ENCODE results near the gene FBXO11. TPM values are rescaled to one million over a fixed set of nuclear protein-coding genes. Genes with fewer than 3 reads are reported as not detected.

The FBXO11 gene
- polyA plus RNA-seq, 1 donor = 55.4 TPM

DNA sequence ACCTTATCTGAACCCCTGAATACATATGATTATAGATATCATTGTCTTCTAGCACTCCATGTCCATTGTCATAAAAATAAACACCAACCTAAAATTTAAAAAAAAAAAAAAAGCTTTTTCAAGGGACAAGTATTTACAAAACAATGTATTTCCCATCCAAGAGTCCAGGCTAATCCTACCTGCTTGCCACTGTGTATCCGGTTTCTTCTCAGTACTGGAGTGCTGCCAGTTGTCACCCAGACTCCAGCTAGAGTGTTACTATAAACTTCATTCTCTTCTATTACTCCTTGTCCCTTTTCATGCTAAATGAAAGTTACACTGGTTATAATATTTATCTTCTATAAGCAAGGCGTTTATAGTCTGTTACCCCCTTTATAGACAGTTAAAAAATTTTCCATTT is 87.5 kb downstream of the FBXO11 start:
- no peak for DNase-seq
- WGBS (ENCODE audit: insufficient coverage, low lambda C conversion rate) = 100% methylated on average over 1 of the region's 2 CpGs
- H3K27ac ChIP-seq (ENCODE audit: low read length) = no peak overlapping the region
- no peaks in the 10 kb centered on the region for H3K27me3 ChIP-seq (ENCODE audit: control insufficient read depth, insufficient read depth, low read length)
- no peaks in the 10 kb centered on the region for H3K4me1 ChIP-seq (ENCODE audit: control insufficient read depth, insufficient read depth, low read length)
- H3K4me3 ChIP-seq (ENCODE audit: low read length) = no peak overlapping the region
- H3K9me3 ChIP-seq (ENCODE audit: control insufficient read depth, low read depth, low read length) = no peaks in the 10 kb centered on the region
- H3K36me3 ChIP-seq (ENCODE audit: control insufficient read depth, insufficient read depth, low read length) = peaks cover 62% of the 10 kb centered on the region

DNA sequence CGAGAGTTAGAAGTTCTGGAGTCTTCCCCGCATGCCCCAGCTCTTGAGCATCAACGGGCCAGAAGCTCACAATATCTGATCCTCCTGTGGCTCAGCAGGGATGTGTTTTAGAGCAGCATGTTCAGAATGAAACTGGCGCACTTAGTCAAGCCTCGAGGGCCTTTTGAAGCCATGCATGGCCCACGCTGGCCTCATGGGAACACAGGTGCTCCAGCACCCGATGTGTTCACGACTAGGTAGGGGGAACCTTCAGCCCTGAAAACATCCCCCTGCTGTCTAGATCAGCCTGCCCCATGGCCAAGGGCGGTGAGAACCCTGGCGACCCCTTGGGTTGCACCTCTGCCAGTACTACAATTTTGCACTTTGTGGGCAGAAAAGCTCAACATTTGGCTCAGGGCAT is 90.5 kb downstream of the FBXO11 start:
- Histone ChIP-seq H3K4me1 (ENCODE audit: control insufficient read depth, insufficient read depth, low read length) (no peaks in the 10 kb centered on the region), H3K36me3 (ENCODE audit: control insufficient read depth, insufficient read depth, low read length) (peaks cover 61% of the 10 kb centered on the region), H3K4me3 (ENCODE audit: low read length) (no peak overlapping the region), H3K27ac (ENCODE audit: low read length) (no peak overlapping the region), H3K9me3 (ENCODE audit: control insufficient read depth, low read depth, low read length) (no peaks in the 10 kb centered on the region), H3K27me3 (ENCODE audit: control insufficient read depth, insufficient read depth, low read length) (no peaks in the 10 kb centered on the region)
- no CpG with 5 or more reads among the region's 10 CpGs for WGBS (ENCODE audit: insufficient coverage, low lambda C conversion rate)
- DNase-seq = no peak

DNA sequence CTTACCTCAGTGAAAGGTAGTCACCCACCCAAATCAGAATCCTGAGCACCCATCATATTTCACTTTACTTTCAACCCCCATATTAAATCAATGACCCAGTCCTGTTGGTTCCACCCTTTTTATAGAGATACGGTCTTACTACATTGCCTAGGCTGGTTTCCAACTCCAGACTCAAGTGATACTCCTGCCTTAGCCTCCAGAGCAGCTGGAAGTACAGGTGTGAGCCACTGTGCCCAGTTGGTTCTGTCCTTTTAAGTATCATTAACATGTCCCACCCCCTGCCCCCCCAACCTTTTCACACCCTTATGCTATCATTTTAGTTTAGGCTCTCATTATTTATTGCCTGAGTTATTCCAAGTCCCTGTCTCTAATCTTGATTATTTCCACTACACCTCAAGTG is 94.6 kb downstream of the FBXO11 start:
- Histone ChIP-seq H3K9me3 (ENCODE audit: control insufficient read depth, low read depth, low read length) (no peaks in the 10 kb centered on the region), H3K36me3 (ENCODE audit: control insufficient read depth, insufficient read depth, low read length) (peaks cover 46% of the 10 kb centered on the region), H3K4me1 (ENCODE audit: control insufficient read depth, insufficient read depth, low read length) (no peaks in the 10 kb centered on the region), H3K4me3 (ENCODE audit: low read length) (no peak overlapping the region), H3K27ac (ENCODE audit: low read length) (no peak overlapping the region), H3K27me3 (ENCODE audit: control insufficient read depth, insufficient read depth, low read length) (no peaks in the 10 kb centered on the region)
- 86% methylated on average over 1 of the region's 1 CpG for WGBS (ENCODE audit: insufficient coverage, low lambda C conversion rate)
- DNase-seq = no peak

DNA sequence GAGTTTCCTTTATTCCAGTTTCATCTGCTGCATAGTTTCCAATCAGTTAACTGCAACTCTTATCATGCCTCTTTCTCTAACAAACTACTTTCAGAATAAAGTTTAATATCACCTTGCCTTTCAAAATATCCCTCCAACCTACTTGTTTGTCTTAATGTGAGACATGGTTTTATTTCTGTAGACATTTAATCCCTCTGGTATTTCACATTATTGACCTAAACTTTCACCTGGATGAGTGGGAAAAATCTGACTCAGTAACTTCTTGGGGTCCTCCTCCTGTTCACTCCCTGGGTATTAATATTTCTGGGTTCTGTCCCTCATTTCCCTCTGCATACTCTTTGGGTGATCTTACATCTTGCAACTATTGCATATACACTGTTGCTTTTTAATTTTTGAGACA is 95.4 kb downstream of the FBXO11 start:
- Histone ChIP-seq H3K27me3 (ENCODE audit: control insufficient read depth, insufficient read depth, low read length) (no peaks in the 10 kb centered on the region), H3K4me3 (ENCODE audit: low read length) (no peak overlapping the region), H3K36me3 (ENCODE audit: control insufficient read depth, insufficient read depth, low read length) (peaks cover 46% of the 10 kb centered on the region), H3K4me1 (ENCODE audit: control insufficient read depth, insufficient read depth, low read length) (no peaks in the 10 kb centered on the region), H3K9me3 (ENCODE audit: control insufficient read depth, low read depth, low read length) (no peaks in the 10 kb centered on the region), H3K27ac (ENCODE audit: low read length) (no peak overlapping the region)
- no peak for DNase-seq

DNA sequence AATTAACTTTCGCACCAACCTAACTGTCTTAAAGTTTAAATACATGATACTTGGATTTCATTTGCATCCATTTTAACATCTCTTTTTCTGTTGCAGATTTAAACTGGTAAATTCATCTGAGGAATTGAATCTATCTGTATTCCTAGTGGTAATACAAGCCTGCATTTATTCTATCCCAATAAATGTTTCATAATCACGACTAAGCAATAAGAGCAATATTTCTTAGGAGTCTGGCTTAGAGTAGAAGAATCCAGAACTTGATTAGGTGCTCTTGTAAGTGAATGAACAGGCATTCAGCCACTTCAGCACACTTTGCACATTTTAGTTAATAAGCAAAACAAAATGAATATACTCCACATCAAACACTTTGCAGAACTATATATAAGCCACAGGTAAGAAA is 96.4 kb downstream of the FBXO11 start:
- Histone ChIP-seq H3K36me3 (ENCODE audit: control insufficient read depth, insufficient read depth, low read length) (peaks cover 43% of the 10 kb centered on the region), H3K4me1 (ENCODE audit: control insufficient read depth, insufficient read depth, low read length) (no peaks in the 10 kb centered on the region), H3K27me3 (ENCODE audit: control insufficient read depth, insufficient read depth, low read length) (no peaks in the 10 kb centered on the region), H3K4me3 (ENCODE audit: low read length) (no peak overlapping the region), H3K9me3 (ENCODE audit: control insufficient read depth, low read depth, low read length) (no peaks in the 10 kb centered on the region), H3K27ac (ENCODE audit: low read length) (no peak overlapping the region)
- DNase-seq = no peak
- WGBS (ENCODE audit: insufficient coverage, low lambda C conversion rate) = 100% methylated on average over 1 of the region's 2 CpGs

DNA sequence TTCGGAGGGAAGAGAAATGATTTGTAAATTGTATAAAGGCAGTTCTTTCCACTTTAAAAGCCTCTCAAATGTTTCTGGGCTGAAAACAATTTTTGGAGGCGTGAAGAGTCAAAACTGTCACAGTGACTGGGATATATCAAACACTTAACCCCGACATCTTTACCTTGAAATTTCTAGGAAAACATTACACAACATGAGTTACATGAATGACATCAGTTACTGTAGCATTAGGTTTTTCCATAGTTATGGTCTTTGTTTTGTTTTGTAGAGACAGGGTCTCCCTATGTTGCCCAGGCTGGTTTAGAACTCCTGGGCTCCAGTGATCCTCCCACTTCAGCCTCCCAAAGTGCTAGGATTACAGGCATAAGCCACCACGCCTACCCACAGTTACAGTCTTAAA is 97.7 kb downstream of the FBXO11 start:
- H3K4me1 ChIP-seq (ENCODE audit: control insufficient read depth, insufficient read depth, low read length) = no peaks in the 10 kb centered on the region
- DNase-seq = no peak
- no peak overlapping the region for H3K4me3 ChIP-seq (ENCODE audit: low read length)
- WGBS (ENCODE audit: insufficient coverage, low lambda C conversion rate) = 67% methylated on average over 1 of the region's 4 CpGs
- H3K9me3 ChIP-seq (ENCODE audit: control insufficient read depth, low read depth, low read length) = no peaks in the 10 kb centered on the region
- H3K36me3 ChIP-seq (ENCODE audit: control insufficient read depth, insufficient read depth, low read length) = peaks cover 53% of the 10 kb centered on the region
- no peaks in the 10 kb centered on the region for H3K27me3 ChIP-seq (ENCODE audit: control insufficient read depth, insufficient read depth, low read length)
- no peak overlapping the region for H3K27ac ChIP-seq (ENCODE audit: low read length)

DNA sequence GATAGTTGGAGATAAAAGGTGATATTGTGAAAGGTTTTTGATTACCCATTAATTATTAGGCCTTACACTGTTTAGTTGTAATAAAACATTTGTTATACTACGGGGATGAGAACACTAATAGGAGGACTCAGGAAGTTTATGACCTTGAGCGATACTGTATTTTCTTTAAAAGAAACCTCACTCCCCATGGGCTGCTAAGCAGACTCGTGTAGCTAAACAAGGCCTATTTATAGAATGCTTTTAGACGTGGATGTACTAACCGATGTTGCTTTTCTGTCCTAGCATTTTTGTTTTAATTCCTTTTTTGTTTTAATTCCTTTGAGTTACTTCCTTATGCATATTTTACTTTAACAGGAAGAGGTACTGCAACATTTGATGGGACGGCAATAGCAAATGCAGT is 100.4 kb downstream of the FBXO11 start:
- 80% methylated on average over 2 of the region's 6 CpGs for WGBS (ENCODE audit: insufficient coverage, low lambda C conversion rate)
- Histone ChIP-seq H3K27me3 (ENCODE audit: control insufficient read depth, insufficient read depth, low read length) (no peaks in the 10 kb centered on the region), H3K27ac (ENCODE audit: low read length) (no peak overlapping the region), H3K4me1 (ENCODE audit: control insufficient read depth, insufficient read depth, low read length) (no peaks in the 10 kb centered on the region), H3K36me3 (ENCODE audit: control insufficient read depth, insufficient read depth, low read length) (peaks cover 69% of the 10 kb centered on the region), H3K9me3 (ENCODE audit: control insufficient read depth, low read depth, low read length) (peaks cover 4% of the 10 kb centered on the region), H3K4me3 (ENCODE audit: low read length) (no peak overlapping the region)
- no peak for DNase-seq

DNA sequence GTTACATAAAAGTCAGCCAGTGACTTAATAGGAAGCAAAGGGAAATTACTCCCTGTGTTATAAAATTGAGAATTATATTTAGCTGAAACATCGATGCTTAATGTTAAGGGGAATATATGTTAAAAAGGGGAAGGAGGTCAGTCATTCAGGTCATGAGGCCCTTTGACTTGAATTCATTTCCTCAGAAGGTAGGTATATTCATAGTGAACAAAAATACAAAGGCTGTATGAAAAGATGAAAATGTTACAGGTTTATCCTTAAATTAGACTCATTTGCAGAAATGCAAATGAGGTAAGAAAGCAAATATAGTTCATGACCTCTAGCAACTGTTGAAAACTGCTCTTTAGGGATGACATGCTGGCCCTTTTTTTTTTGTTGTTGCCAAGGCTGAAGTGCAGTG is 102.5 kb downstream of the FBXO11 start:
- Histone ChIP-seq H3K4me1 (ENCODE audit: control insufficient read depth, insufficient read depth, low read length) (no peaks in the 10 kb centered on the region), H3K27ac (ENCODE audit: low read length) (no peak overlapping the region), H3K27me3 (ENCODE audit: control insufficient read depth, insufficient read depth, low read length) (no peaks in the 10 kb centered on the region), H3K36me3 (ENCODE audit: control insufficient read depth, insufficient read depth, low read length) (peaks cover 87% of the 10 kb centered on the region), H3K9me3 (ENCODE audit: control insufficient read depth, low read depth, low read length) (peaks cover 4% of the 10 kb centered on the region), H3K4me3 (ENCODE audit: low read length) (no peak overlapping the region)
- no CpG with 5 or more reads among the region's 1 CpG for whole genome bisulfite sequencing (ENCODE audit: insufficient coverage, low lambda C conversion rate)
- DNase-seq = no peak

DNA sequence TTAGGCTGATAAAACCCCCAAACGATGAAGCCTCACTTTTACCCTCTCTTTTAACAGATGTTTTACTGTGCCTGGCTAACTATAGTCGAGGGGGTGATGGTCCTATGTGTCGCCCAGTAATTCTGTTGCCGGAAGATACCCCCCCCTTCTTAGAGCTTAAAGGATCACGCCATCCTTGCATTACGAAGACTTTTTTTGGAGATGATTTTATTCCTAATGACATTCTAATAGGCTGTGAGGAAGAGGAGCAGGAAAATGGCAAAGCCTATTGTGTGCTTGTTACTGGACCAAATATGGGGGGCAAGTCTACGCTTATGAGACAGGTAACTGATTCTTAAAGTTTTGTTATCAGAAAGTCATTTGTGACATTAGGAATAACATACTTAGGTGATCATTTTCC is 102.9 kb downstream of the FBXO11 start:
- peaks cover 4% of the 10 kb centered on the region for H3K9me3 ChIP-seq (ENCODE audit: control insufficient read depth, low read depth, low read length)
- H3K36me3 ChIP-seq (ENCODE audit: control insufficient read depth, insufficient read depth, low read length) = peaks cover 89% of the 10 kb centered on the region
- no peaks in the 10 kb centered on the region for H3K27me3 ChIP-seq (ENCODE audit: control insufficient read depth, insufficient read depth, low read length)
- no peak overlapping the region for H3K4me3 ChIP-seq (ENCODE audit: low read length)
- DNase-seq = no peak
- no CpG with 5 or more reads among the region's 7 CpGs for WGBS (ENCODE audit: insufficient coverage, low lambda C conversion rate)
- H3K27ac ChIP-seq (ENCODE audit: low read length) = no peak overlapping the region
- H3K4me1 ChIP-seq (ENCODE audit: control insufficient read depth, insufficient read depth, low read length) = no peaks in the 10 kb centered on the region

DNA sequence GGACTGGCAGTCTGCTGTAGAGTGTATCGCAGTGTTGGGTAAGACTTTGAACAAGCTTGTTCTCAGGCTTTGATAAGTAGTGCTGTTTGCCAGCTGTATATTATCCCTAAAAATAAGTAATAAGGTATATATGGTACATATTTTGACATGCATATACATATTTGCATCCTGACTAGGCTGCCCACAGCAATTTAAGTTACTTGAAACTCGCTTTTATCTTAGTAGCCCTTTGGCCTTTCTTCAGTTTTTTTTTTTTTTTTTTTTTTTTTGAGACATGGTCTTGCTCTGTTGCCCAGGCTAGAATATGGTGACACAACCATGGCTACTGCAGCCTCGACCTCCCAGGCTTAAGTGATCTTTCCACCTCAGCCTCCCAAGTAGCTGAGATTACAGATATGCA is 105.2 kb downstream of the FBXO11 start:
- H3K4me1 ChIP-seq (ENCODE audit: control insufficient read depth, insufficient read depth, low read length) = no peaks in the 10 kb centered on the region
- H3K27me3 ChIP-seq (ENCODE audit: control insufficient read depth, insufficient read depth, low read length) = no peaks in the 10 kb centered on the region
- H3K27ac ChIP-seq (ENCODE audit: low read length) = no peak overlapping the region
- peaks cover 4% of the 10 kb centered on the region for H3K9me3 ChIP-seq (ENCODE audit: control insufficient read depth, low read depth, low read length)
- H3K4me3 ChIP-seq (ENCODE audit: low read length) = no peak overlapping the region
- peaks cover 94% of the 10 kb centered on the region for H3K36me3 ChIP-seq (ENCODE audit: control insufficient read depth, insufficient read depth, low read length)
- DNase-seq = no peak
- WGBS (ENCODE audit: insufficient coverage, low lambda C conversion rate) = no CpG with 5 or more reads among the region's 3 CpGs

DNA sequence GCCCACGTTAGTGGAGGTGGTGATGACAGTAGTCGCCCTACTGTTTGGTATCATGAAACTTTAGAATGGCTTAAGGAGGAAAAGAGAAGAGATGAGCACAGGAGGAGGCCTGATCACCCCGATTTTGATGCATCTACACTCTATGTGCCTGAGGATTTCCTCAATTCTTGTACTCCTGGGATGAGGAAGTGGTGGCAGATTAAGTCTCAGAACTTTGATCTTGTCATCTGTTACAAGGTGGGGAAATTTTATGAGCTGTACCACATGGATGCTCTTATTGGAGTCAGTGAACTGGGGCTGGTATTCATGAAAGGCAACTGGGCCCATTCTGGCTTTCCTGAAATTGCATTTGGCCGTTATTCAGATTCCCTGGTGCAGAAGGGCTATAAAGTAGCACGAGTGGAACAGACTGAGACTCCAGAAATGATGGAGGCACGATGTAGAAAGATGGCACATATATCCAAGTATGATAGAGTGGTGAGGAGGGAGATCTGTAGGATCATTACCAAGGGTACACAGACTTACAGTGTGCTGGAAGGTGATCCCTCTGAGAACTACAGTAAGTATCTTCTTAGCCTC is 107.2 kb downstream of the FBXO11 start:
- H3K4me1 ChIP-seq (ENCODE audit: control insufficient read depth, insufficient read depth, low read length) = no peaks in the 10 kb centered on the region
- peaks cover 4% of the 10 kb centered on the region for H3K9me3 ChIP-seq (ENCODE audit: control insufficient read depth, low read depth, low read length)
- no CpG with 5 or more reads among the region's 6 CpGs for WGBS (ENCODE audit: insufficient coverage, low lambda C conversion rate)
- no peak for DNase-seq
- H3K27ac ChIP-seq (ENCODE audit: low read length) = no peak overlapping the region
- H3K36me3 ChIP-seq (ENCODE audit: control insufficient read depth, insufficient read depth, low read length) = peaks cover 94% of the 10 kb centered on the region
- H3K4me3 ChIP-seq (ENCODE audit: low read length) = no peak overlapping the region
- no peaks in the 10 kb centered on the region for H3K27me3 ChIP-seq (ENCODE audit: control insufficient read depth, insufficient read depth, low read length)
